Stimulated activated CD4-positive, alpha-beta T cell treated with anti-CD3 and anti-CD28 coated beads, Interleukin-1b, Interleukin-23, amount 100 ng/mL, for 1 hour (primary cell): ENCODE data around the gene FBXO34.
"Not testable (repeated sequence)": the region's sequence is repeated elsewhere in the genome, so short reads cannot be mapped to it uniquely, and the experiment has no call there.

ENCODE experiments used
- DNase-seq, 2 donors: peaks; one replicate each; pipeline ENCODE4 v3.0.0-alpha.2; 2020; ENCODE audit warnings: low read depth in 2 of 2

FBXO34 gene

DNA sequence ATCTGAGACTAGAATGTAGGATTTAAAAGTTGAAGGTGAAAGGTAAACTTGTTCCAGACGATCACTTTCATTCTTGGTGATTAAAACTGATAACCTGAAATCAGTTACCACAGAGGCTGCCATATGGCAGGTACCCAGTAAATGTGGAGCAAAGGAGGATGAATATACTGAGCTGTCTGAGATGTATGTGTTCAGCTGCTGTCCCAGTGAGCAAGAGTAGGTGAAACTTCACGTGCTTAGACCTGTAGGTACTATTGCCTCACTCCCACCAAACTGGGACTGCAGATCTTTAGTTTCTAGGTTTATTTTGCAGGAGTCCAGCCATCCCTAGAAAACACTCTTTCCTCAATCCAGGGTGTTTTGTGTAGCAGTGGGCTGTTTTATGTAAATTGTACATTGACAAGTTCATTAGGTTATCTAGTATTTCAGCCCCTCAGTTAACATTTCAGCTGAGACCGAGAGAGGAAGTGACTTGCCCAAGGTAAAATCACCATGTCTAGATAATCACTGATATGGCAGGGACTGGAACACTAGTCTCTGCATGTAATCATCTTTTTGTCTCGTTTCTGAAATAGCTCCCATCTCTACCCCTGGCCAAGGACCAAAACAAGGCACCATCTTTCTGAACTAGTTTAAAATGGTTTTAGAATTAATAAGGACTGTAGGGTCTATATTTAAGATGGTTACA, 77.7 kb downstream of the FBXO34 start:
- no peak for DNase-seq

- no peak for DNase-seq
Observed at GRCh38 chr14:55349565-55349964, 78.3 kb downstream of the FBXO34 start.

DNA sequence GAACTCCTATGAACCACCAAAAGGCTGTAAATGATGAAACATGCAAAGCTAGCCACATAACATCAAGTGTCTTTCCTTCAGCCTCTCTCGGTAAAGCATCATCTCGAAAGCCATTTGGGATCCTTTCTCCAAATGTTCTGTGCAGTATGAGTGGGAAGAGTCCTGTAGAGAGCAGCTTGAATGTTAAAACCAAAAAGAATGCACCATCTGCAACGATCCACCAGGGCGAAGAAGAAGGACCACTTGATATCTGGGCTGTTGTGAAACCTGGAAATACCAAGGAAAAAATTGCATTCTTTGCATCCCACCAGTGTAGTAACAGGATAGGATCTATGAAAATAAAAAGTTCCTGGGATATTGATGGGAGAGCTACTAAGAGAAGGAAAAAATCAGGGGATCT, 79.2 kb downstream of the FBXO34 start:
- DNase-seq, result no peak

GRCh38 chr14:55351111-55351510, 79.9 kb downstream of the FBXO34 start:
- DNase-seq, result no peak

DNA sequence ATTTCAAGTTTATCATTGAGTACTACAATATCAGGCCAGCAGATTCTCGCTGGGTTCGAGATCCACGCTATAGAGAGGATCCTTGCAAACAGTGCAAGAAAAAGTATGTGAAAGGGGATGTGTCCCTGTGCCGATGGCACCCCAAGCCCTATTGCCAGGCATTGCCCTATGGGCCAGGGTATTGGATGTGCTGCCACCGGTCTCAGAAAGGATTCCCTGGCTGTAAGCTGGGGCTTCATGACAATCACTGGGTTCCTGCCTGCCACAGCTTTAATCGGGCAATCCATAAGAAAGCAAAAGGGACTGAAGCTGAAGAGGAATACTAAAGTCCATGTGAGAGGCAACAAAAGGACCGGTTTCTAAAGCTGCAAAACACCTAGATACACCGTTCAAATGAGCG, 81.0 kb downstream of the FBXO34 start:
- no peak for DNase-seq

DNA sequence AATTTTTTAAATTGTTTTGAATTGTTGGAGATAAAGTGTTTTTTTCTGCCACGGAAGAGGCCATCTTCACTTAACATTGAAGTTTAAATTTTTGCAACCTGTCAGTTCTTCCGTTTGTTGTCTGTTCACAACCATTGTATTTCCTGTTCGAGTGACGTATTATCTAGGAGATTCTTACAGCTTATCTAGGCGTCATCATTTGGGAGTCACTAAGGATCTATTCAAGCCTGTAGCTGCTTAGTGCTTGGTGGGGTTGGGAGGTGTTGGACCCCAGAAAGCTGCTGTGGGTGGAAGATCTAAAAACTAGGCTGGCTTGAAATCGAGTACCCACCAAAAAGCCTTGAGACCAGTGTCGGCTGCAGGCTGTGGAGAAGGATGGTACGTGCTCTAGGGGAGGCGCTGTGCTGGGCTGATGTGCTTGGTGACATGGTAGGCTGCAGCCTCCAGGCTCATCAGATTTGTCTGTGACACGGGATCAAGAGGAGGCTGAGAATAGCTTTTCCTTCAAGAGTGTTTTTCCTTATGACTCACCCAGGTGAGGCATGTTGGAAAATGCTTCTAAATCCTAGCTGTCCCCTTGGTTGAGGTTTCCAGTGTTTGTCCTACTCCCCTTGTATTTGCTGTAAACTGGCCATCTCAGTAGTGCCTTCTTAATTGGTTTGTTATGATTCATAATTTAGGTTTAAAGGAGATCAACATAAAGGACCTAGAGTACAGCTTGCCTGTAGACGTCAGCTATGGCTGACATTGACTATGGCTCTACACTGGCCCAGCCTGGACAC, 82.7 kb downstream of the FBXO34 start:
- no peak for DNase-seq

DNA sequence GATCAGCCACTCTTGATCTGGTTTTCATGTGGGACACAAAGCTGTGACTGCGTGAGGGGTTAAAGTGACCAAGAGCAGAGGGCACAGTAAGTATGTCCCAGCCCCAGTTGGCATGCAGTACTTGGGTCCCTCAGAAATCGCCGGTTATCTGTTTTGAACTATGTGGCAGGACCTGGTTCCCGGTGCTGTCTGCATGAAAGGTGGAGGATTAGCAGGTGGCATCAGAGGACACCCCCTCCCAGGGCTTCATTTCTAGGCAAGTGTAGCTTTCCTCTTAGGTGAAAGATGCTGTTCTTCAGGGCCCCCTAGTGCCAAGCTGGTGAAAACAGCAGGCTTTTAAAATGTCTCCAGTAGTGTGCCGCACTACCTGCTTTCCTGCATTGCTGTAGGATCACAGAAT, 83.3 kb downstream of the FBXO34 start:
- peak in 1 of 2 donors; percentile 21 for DNase-seq

DNA sequence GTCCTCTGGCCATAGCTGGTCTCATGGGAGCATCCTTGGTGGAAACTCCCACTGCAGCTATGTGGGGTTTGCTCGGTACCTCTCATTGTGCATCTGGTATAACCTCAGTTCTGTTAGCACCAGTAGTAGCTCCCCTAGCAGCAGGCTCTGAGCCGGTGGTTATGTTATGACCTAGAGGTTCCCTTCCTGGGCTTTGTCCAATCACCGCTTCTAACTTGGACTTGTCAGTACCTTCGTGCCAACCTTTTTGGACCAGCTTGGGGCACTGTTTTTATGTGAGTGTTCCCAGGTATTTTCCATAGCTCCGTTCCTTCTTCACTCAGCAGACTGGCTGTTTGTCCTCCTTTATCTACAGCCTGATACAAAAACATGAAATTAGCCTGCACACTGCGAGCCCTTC, 84.7 kb downstream of the FBXO34 start:
- DNase-seq, result no peak

- DNase-seq, result no peak
Observed at GRCh38 chr14:55356913-55357312, 85.7 kb downstream of the FBXO34 start.

- DNase-seq, result no peak
Observed at GRCh38 chr14:55359307-55359706, 88.1 kb downstream of the FBXO34 start.

- DNase-seq, result no peak
Observed at GRCh38 chr14:55361190-55361589, 90.0 kb downstream of the FBXO34 start.

GRCh38 chr14:55366271-55366670, 95.0 kb downstream of the FBXO34 start:
- DNase-seq, result no peak

DNA sequence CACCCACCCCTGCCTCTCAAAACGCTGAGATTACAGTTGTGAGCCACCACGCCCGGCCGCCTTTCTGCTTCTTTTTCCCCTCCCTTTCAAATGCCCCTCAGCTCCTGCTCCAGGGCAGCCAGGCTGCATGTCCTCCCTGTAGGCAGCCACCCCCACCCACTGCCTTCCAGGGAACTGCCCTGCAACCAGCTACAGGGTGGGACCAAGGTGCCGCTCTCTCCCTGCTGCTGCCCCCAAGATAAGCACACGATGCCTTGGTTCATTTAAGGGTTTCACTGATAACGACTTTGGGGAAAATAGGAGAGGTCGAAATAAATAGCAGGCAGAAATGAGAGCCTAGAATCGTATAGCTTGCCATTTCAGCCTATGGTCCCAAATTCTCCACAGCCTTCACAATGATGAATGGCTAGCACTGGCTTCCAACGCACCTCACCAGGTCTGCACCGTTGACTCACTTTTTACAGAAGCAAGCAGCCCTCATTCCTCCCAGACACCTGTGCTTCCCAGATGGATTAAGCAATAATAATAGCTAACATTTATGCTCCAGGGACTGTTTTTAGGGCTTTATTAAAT, 99.7 kb downstream of the FBXO34 start:
- DNase-seq, result no peak

GRCh38 chr14:55372423-55372822, 101.2 kb downstream of the FBXO34 start:
- DNase-seq, result no peak

DNA sequence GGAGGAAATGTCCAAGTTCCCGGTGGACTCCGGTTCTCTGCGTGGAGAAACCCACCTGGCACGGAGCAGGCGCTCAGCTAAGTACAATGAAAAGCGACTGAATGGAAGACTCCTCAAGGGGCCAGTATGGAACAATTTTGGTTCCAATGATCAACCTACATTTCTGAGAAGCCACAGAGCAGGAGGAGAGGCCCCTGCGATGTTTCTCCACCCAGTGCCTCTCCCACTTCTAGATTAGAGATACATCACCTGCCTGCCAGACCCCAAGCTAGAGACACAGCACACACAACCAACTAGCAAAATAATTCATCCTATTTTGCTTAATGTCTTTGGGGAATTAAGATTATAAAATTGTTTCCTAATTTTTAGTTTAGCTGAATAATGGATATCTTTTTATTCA, 101.6 kb downstream of the FBXO34 start:
- no peak for DNase-seq

GRCh38 chr14:55373784-55374705, 102.8 kb downstream of the FBXO34 start:
- peak in 1 of 2 donors; percentile 17 for DNase-seq

- DNase-seq, result no peak
Observed at GRCh38 chr14:55374771-55375170, 103.5 kb downstream of the FBXO34 start.

DNA sequence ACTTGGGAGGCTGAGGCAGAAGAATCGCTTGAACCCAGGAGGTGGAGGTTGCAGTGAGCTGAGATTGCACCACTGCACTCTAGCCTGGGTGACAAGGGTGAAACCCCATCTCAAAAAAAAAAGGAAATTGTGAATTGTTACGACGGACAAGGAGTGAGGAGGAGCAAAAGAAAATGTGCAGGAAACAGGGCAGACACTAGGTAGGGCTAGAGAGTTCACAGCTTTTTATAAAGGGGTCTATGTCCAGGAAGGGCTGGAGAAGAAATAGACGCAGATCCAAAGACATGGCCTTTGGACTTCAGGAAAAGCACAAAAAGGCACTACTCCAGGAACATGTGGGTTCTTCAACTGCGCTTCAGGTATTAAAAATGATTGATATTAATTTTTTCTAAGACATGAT, 106.0 kb downstream of the FBXO34 start:
- DNase-seq, result no peak

GRCh38 chr14:55381040-55381439, 109.8 kb downstream of the FBXO34 start:
- no peak for DNase-seq

GRCh38 chr14:55381561-55381960, 110.3 kb downstream of the FBXO34 start:
- no peak for DNase-seq

- DNase-seq, result no peak
Observed at GRCh38 chr14:55382483-55382882, 111.3 kb downstream of the FBXO34 start.

DNA sequence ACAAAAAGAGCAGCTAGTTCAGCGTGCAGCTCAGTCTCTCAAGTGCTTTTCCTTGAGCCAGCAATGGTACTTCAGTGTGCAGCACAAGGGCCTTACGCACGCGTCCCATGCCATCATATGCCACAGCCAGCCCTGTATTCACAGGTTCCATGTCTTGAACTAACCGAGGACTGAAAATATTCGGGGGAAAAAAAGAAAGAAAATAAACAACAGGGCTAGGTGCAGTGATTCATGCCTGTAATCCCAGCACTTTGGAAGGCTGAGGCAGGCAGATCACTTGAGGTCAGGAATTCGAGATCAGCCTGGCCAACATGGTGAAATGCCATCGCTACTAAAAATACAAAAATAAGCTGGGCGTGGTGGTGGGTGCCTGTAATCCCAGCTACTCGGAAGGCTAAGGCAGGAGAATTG, 111.8 kb downstream of the FBXO34 start:
- not testable (repeated sequence) for DNase-seq
